Activated naive CD8-positive, alpha-beta T cell (primary cell): ENCODE data around the gene TRAF7.

ENCODE experiments used
- H3K27ac Mint-ChIP-seq: one replicate; pipeline ENCODE4 v1.8.0; 2021; ENCODE audit warnings: mixed read lengths
- H3K27me3 Mint-ChIP-seq: one replicate; pipeline ENCODE4 v1.8.0; 2021; ENCODE audit warnings: mixed read lengths
- H3K36me3 Mint-ChIP-seq: one replicate; pipeline ENCODE4 v1.8.0; 2021; ENCODE audit warnings: mixed read lengths
- H3K4me1 Mint-ChIP-seq: one replicate; pipeline ENCODE4 v1.8.0; 2021; ENCODE audit warnings: low read depth, mixed read lengths
- H3K4me3 Mint-ChIP-seq: one replicate; pipeline ENCODE4 v1.8.0; 2021; ENCODE audit warnings: mild to moderate bottlenecking, mixed read lengths
- H3K9me3 Mint-ChIP-seq: one replicate; pipeline ENCODE4 v1.8.0; 2021; ENCODE audit warnings: low read depth, mixed read lengths

Gene TRAF7

GRCh38 chr16:2177561-2177960 lies 22.0 kb downstream of the TRAF7 start:
- Mint-ChIP-seq H3K27ac (no peak overlapping the region), H3K4me3 (no peak overlapping the region), H3K27me3 (no peaks in the 10 kb centered on the region), H3K36me3 (no peaks in the 10 kb centered on the region), H3K4me1 (no peaks in the 10 kb centered on the region), H3K9me3 (no peaks in the 10 kb centered on the region)

GRCh38 chr16:2178321-2179106 lies 22.9 kb downstream of the TRAF7 start:
- Mint-ChIP-seq H3K4me1 (no peaks in the 10 kb centered on the region), H3K4me3 (no peak overlapping the region), H3K36me3 (no peaks in the 10 kb centered on the region), H3K9me3 (no peaks in the 10 kb centered on the region), H3K27me3 (no peaks in the 10 kb centered on the region), H3K27ac (no peak overlapping the region)

DNA sequence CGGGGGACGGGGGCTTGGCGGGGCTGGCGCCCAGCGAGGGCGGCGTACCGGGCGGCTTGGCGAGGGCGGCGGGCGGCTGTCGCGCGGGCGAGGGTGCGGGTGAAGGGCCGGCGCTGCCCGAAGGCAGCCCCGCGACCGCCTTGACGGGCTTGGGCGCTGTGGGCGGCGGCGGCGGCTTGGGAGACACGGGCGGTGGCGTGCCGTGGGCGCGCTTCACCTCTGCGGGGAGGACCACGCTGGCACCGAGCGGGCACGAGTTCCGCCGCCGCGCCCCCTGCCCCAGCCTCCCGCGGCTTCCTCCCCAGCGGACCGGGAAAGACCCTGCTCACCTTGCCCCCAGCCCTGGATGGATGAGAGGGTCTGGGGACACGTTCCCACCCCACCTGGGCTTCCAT lies 23.5 kb downstream of the TRAF7 start:
- Mint-ChIP-seq H3K9me3 (no peaks in the 10 kb centered on the region), H3K27me3 (no peaks in the 10 kb centered on the region)

DNA sequence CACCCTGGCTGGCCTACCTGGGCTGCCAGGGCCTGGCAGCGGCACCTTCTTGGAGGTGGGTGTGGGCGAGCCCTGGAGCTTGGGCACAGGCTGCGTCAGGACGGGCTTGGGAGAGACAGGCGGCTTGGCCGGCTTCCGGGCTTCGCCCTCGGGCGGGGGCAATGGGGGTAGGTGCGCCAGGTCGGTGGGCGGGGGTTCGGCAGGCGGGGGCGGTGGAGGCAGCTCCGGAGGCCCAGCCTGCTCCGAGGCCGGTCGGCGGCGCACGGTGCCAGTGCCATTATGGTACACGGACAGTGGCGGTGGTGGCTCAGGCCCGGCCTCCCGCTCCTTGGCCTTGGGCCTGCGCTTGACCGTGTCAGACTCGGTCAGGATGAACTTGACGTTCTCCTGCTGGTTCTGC lies 24.0 kb downstream of the TRAF7 start:
- no peak overlapping the region for H3K4me3 Mint-ChIP-seq
- no peaks in the 10 kb centered on the region for H3K27me3 Mint-ChIP-seq
- H3K9me3 Mint-ChIP-seq = no peaks in the 10 kb centered on the region
- H3K36me3 Mint-ChIP-seq = no peaks in the 10 kb centered on the region
- no peak overlapping the region for H3K27ac Mint-ChIP-seq
- no peaks in the 10 kb centered on the region for H3K4me1 Mint-ChIP-seq

More for the DNA sequence above, 23.5 kb downstream of the TRAF7 start:
- H3K4me1 Mint-ChIP-seq = no peaks in the 10 kb centered on the region
- no peak overlapping the region for H3K4me3 Mint-ChIP-seq
- H3K36me3 Mint-ChIP-seq = no peaks in the 10 kb centered on the region
- no peak overlapping the region for H3K27ac Mint-ChIP-seq

DNA sequence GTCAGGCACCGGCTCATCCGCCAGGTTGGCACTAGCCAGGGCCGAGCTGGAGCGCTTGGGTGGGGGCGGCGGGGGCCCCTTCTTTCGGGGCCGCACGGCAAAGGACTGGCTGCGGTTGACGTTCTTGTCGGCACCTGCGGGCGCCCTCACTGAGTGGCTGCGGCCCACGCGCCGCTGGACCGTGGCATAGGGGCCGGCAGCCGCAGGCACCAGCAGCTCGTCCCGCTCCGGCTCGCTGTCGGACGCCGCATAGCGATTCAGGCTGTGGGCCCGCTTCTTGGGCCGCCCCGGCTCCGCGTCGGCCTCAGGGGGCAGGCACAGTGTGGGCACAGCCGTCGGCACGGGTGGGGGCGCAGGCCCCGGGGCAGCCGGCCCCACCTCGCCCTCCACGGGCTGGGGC lies 24.9 kb downstream of the TRAF7 start:
- Mint-ChIP-seq H3K4me3 (no peak overlapping the region), H3K4me1 (no peaks in the 10 kb centered on the region), H3K27ac (no peak overlapping the region), H3K36me3 (no peaks in the 10 kb centered on the region), H3K27me3 (no peaks in the 10 kb centered on the region), H3K9me3 (no peaks in the 10 kb centered on the region)

DNA sequence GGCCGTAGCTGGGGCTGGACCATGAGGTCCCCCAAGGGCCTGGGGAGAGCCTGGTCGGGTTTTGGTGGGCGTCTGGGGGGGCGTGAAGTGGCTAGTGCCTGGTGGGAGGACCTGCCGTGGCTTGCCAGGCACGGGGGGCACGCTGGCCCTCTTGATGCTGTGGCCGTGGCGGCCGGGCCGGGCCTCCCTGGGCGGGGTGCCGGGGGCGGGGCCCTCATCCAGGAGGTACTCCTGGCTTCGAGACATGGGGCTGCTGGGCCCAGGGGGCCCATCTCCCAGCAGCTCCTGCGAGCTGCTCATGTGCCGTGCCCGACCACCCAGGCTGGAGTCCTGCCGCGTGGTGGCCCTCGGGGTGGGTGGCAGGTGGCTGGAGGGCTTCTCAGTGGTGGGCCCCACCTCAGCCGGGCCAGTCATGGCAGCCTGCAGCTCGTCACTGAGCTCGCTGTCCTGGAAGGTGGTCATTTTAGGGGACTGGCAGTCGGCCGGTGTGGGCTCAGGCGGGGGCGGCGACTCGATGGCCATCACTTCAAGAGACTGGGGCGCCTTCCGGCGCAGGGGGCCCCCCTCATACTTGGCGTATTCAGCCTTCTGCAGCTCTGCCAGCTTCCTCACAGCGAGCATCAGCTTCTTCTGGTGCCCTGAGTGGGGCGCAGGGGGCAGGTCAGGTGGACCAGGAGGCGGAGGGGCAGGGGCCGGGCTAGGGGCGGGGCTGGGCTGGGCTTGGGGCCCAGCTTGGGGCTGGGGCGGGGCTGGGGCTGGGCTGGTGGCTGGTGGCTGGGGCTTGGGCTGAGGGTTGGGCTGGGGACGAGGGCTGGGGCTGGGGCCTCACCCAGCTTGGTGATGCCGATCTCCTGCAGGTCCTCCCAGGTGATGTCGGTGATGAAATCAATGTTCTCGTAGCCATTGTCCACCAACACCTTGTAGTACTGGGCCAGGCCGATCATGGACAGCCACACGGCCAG lies 25.7 kb downstream of the TRAF7 start:
- no peak overlapping the region for H3K4me3 Mint-ChIP-seq
- no peaks in the 10 kb centered on the region for H3K36me3 Mint-ChIP-seq
- H3K4me1 Mint-ChIP-seq = no peaks in the 10 kb centered on the region
- no peaks in the 10 kb centered on the region for H3K9me3 Mint-ChIP-seq
- H3K27ac Mint-ChIP-seq = no peak overlapping the region
- no peaks in the 10 kb centered on the region for H3K27me3 Mint-ChIP-seq

DNA sequence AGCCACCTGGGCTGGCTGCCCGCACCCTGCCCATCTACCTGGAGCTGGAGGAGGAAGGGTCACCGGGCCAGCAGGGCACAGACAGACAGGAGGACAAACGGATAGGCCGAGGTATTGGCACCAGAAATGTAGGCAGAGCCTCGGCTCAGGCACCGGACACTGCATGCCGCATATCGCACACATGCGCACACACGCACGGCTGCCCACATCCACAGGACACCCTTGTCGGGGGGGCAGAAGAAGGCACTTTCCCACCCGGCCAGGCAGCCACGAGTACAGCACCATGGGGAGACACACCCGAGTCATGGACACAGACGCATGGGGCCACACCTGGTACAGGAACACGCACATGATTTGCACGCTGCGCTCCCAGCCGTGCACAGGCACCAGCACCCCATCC lies 26.4 kb downstream of the TRAF7 start:
- Mint-ChIP-seq H3K4me3 (no peak overlapping the region), H3K4me1 (no peaks in the 10 kb centered on the region), H3K27ac (no peak overlapping the region), H3K9me3 (no peaks in the 10 kb centered on the region), H3K27me3 (no peaks in the 10 kb centered on the region), H3K36me3 (no peaks in the 10 kb centered on the region)

DNA sequence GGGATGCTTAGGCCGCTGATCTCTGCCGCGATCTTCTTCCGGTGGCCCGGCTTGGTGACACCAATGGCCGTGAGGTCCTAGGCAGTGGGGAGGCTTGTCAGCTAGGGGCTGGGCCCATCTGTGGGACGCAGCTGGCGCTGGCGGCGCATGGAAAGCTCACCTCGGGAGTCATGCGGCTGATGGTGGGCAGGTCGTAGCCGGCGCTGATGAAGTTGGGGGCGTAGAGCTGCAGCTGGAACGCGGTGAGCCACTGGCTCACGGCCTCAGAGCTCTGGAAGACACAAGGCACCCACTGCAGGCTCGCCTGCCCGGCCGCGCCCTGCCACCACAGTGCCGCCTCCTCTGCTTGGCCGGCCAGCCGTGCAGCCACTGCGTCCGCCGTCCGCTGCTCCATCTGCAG lies 28.1 kb downstream of the TRAF7 start:
- Mint-ChIP-seq H3K27me3 (no peaks in the 10 kb centered on the region), H3K9me3 (no peaks in the 10 kb centered on the region), H3K4me3 (no peak overlapping the region), H3K4me1 (no peaks in the 10 kb centered on the region), H3K27ac (no peak overlapping the region), H3K36me3 (no peaks in the 10 kb centered on the region)

DNA sequence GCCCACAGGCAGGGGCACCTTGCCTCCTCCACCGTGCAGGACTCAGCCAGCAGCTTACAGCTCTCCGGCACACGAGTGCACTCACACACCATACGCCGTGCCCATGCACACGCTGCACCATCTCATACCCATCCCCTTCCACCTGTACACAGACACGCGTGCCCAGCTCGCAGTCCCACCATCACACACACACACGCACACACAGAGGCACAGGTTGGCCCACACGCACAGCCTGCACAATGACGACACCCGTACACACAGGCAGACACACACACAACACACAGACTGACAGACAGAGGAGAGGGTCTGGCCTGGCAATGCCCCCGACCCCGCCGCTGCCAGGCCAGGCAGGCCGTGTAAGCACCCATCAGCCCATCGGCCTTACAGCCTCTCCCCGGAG lies 28.8 kb downstream of the TRAF7 start:
- Mint-ChIP-seq H3K9me3 (no peaks in the 10 kb centered on the region), H3K36me3 (no peaks in the 10 kb centered on the region), H3K4me1 (no peaks in the 10 kb centered on the region), H3K4me3 (no peak overlapping the region), H3K27ac (no peak overlapping the region), H3K27me3 (no peaks in the 10 kb centered on the region)

GRCh38 chr16:2184962-2185361 lies 29.4 kb downstream of the TRAF7 start:
- no peaks in the 10 kb centered on the region for H3K4me1 Mint-ChIP-seq
- no peak overlapping the region for H3K27ac Mint-ChIP-seq
- no peaks in the 10 kb centered on the region for H3K27me3 Mint-ChIP-seq
- H3K36me3 Mint-ChIP-seq = no peaks in the 10 kb centered on the region
- H3K9me3 Mint-ChIP-seq = no peaks in the 10 kb centered on the region
- no peak overlapping the region for H3K4me3 Mint-ChIP-seq

DNA sequence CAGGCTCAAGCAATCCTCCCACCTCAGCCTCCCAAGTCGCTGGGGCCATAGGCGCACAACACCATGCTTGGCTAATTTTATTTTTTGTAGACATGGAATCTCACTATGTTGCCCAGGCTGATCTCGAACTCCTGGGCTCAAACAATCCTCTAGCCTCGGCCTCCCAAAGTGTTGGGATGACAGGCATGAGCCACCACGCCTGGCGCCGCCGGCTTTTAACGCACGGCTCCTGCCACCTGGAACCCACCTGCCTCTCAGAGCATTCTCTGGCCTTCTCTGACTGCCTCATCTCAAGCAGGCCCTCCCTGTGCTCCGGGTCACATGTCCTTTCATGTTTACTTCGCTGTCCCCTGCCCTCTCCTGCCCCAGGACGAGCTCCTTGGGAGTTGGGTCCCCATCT lies 30.5 kb downstream of the TRAF7 start:
- H3K4me1 Mint-ChIP-seq = no peaks in the 10 kb centered on the region
- no peaks in the 10 kb centered on the region for H3K9me3 Mint-ChIP-seq
- H3K27ac Mint-ChIP-seq = no peak overlapping the region
- no peak overlapping the region for H3K4me3 Mint-ChIP-seq
- no peaks in the 10 kb centered on the region for H3K36me3 Mint-ChIP-seq
- no peaks in the 10 kb centered on the region for H3K27me3 Mint-ChIP-seq

GRCh38 chr16:2186505-2186904 lies 30.9 kb downstream of the TRAF7 start:
- Mint-ChIP-seq H3K4me1 (no peaks in the 10 kb centered on the region), H3K9me3 (no peaks in the 10 kb centered on the region), H3K27me3 (no peaks in the 10 kb centered on the region), H3K4me3 (no peak overlapping the region), H3K36me3 (no peaks in the 10 kb centered on the region), H3K27ac (no peak overlapping the region)

- H3K9me3 Mint-ChIP-seq = no peaks in the 10 kb centered on the region
- no peak overlapping the region for H3K27ac Mint-ChIP-seq
- no peak overlapping the region for H3K4me3 Mint-ChIP-seq
- H3K4me1 Mint-ChIP-seq = no peaks in the 10 kb centered on the region
- H3K27me3 Mint-ChIP-seq = no peaks in the 10 kb centered on the region
- no peaks in the 10 kb centered on the region for H3K36me3 Mint-ChIP-seq
These were observed 31.6 kb downstream of the TRAF7 start for GRCh38 chr16:2187212-2187611.

GRCh38 chr16:2188395-2188794 lies 32.8 kb downstream of the TRAF7 start:
- H3K4me1 Mint-ChIP-seq = no peaks in the 10 kb centered on the region
- no peak overlapping the region for H3K4me3 Mint-ChIP-seq
- no peaks in the 10 kb centered on the region for H3K36me3 Mint-ChIP-seq
- H3K27me3 Mint-ChIP-seq = no peaks in the 10 kb centered on the region
- H3K9me3 Mint-ChIP-seq = no peaks in the 10 kb centered on the region
- H3K27ac Mint-ChIP-seq = no peak overlapping the region

DNA sequence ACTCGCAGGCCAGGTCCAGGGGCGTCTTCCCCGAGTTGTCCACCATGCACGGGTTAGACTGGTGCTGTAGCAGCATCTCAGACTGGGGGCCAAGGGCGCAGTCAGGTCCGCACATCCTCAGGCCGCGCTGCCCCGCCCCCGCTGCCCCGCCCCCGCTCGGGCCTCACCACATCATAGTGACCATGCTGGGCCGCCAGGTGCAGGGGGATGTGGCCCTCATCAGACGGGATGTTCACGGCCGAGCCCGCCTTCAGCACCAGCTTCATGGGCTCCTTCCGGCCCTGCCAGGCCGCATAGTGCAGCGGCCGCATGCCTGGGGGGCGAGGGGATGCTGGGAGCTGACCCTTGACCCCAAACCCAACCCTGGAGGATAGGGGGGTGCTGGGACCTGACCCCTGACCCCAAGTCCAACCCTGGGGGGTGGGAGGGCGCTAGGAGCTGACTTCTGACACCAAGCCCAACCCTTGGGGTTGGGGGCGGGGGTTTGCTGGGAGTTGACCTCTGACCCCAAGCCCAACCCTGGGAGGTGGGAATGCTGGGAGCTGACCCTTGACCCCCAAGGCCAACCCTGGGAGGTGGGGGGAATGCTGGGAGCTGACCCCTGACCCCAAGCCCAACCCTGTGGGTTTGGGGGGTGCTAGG lies 33.8 kb downstream of the TRAF7 start:
- no peaks in the 10 kb centered on the region for H3K9me3 Mint-ChIP-seq
- H3K4me1 Mint-ChIP-seq = no peaks in the 10 kb centered on the region
- H3K27me3 Mint-ChIP-seq = no peaks in the 10 kb centered on the region
- H3K36me3 Mint-ChIP-seq = no peaks in the 10 kb centered on the region
- no peak overlapping the region for H3K4me3 Mint-ChIP-seq
- H3K27ac Mint-ChIP-seq = no peak overlapping the region
